GM12878 (cell line): ENCODE measurements around the gene ABHD2. TPM values are rescaled to one million over a fixed set of nuclear protein-coding genes. Genes with fewer than 3 reads are reported as not detected.

ENCODE experiments used
- ATAC-seq: fragments of 200-7000 bp; cut with Tn5 transposase; 3 replicates; pipeline ENCODE4 v1.9.1; 2020; ENCODE audit warnings: mild to moderate bottlenecking, moderate library complexity
- BruUV-seq: library from RNA; stranded (reverse); fragments of 400-500 nt; replicated peaks from 2 replicates; lab custom pipeline; 2021; lab: Mats Ljungman, UMichigan
- CTCF ChIA-PET: fragments of 300-600 bp; sonication (Branson Sonifier 250); formaldehyde crosslinking; extraction: SDS; loops from one replicate; lab custom pipeline; 2021; ENCODE audit warnings: inconsistent platforms; lab: Yijun Ruan, JAX
- POLR2A ChIA-PET: fragments of 350-600 bp; formaldehyde crosslinking; extraction: SDS; loops from one replicate; lab custom pipeline; 2021; ENCODE audit warnings: inconsistent platforms; lab: Charles Lee
- RAD21 ChIA-PET: fragments of 300-600 bp; sonication (Branson Sonifier 250); formaldehyde crosslinking; loops from one replicate; lab custom pipeline; 2023; ENCODE audit warnings: antibody characterized with exemption; ENCODE audit not compliant: unreplicated experiment; lab: Charles Lee
- SMC1A ChIA-PET: fragments of 300-600 bp; sonication (Branson Sonifier 250); formaldehyde crosslinking; loops from one replicate; lab custom pipeline; 2023; ENCODE audit not compliant: unreplicated experiment, uncharacterized antibody; lab: Charles Lee
- DNase-seq: peaks from one replicate; pipeline ENCODE4 v3.0.0-alpha.2; 2011; ENCODE audit warnings: low read depth, low spot score
- FAIRE-seq: peaks from 3 replicates; lab custom pipeline; 2011; peaks lifted over from hg19 to GRCh38; lab: Jason Lieb, UNC
- H2AFZ ChIP-seq: 2 replicates; pipeline ENCODE4 v1.6.0; 2011; ENCODE audit warnings: low read depth, low read length, control low read depth; ENCODE audit not compliant: control insufficient read depth
- H3K27ac ChIP-seq: 2 replicates; pipeline ENCODE4 v1.5.1; 2011; ENCODE audit warnings: control low read depth; ENCODE audit not compliant: control insufficient read depth, insufficient read depth
- H3K27me3 ChIP-seq, 2 experiments: replicated peaks in 1 of 2; 2 replicates each; pipeline versions ENCODE4 v1.6.0 to v1.6.1; 2011; ENCODE audit warnings: low read length in 1 of 2; ENCODE audit not compliant: control insufficient read depth in 2 of 2, insufficient read depth in 2 of 2
- H3K36me3 ChIP-seq, 2 experiments: 2 replicates each; pipeline ENCODE4 v1.5.1; 2011; ENCODE audit warnings: low read length in 1 of 2; ENCODE audit not compliant: control insufficient read depth in 2 of 2, insufficient read depth in 2 of 2
- H3K4me1 ChIP-seq: 2 replicates; pipeline ENCODE4 v1.6.1; 2011; ENCODE audit warnings: mild to moderate bottlenecking, low read length, moderate library complexity, mixed read lengths; ENCODE audit not compliant: control insufficient read depth, insufficient read depth
- H3K4me2 ChIP-seq: 2 replicates; pipeline ENCODE4 v1.6.0; 2011; ENCODE audit warnings: control low read depth; ENCODE audit not compliant: control insufficient read depth, insufficient read depth
- H3K4me3 ChIP-seq: fragments of 200-600 bp; sonication (generic); 2 replicates; pipeline ENCODE4 v1.5.1; 2016
- H3K79me2 ChIP-seq: 2 replicates; pipeline ENCODE4 v1.6.0; 2011; ENCODE audit warnings: low read length; ENCODE audit not compliant: control insufficient read depth, insufficient read depth
- H3K9ac ChIP-seq: 2 replicates; pipeline ENCODE4 v1.8.0; 2011; ENCODE audit warnings: low read length, control low read depth, mixed read lengths; ENCODE audit not compliant: control insufficient read depth, insufficient read depth
- H3K9me3 ChIP-seq: replicated peaks from 3 replicates; pipeline ENCODE4 v1.5.1; 2011; ENCODE audit warnings: mild to moderate bottlenecking, low read length; ENCODE audit not compliant: control insufficient read depth, insufficient read depth
- H4K20me1 ChIP-seq: 2 replicates; pipeline ENCODE4 v1.6.0; 2011; ENCODE audit not compliant: control insufficient read depth, insufficient read depth
- ASH2L ChIP-seq: fragments of 300-600, 200-600 bp; sonication (generic); IDR thresholded peaks from 2 replicates; pipeline ENCODE4 v1.6.1; 2017; ENCODE audit warnings: low read depth, mild to moderate bottlenecking, borderline replicate concordance
- BMI1 ChIP-seq: fragments of 450-650 bp; IDR thresholded peaks from 2 replicates; pipeline ENCODE4 v1.6.1; 2016; ENCODE audit warnings: mild to moderate bottlenecking, moderate library complexity, borderline replicate concordance
- FOXM1 ChIP-seq: IDR thresholded peaks from 2 replicates; pipeline ENCODE4 v1.6.1; 2012; ENCODE audit warnings: low read depth, mild to moderate bottlenecking, inconsistent platforms, low read length, moderate library complexity
- HDGF ChIP-seq: fragments of 450-650 bp; IDR thresholded peaks from 2 replicates; pipeline ENCODE4 v1.6.1; 2016; ENCODE audit warnings: antibody characterized with exemption
- IRF5 ChIP-seq: fragments of 450-650 bp; IDR thresholded peaks from 2 replicates; pipeline ENCODE4 v1.6.1; 2017; ENCODE audit warnings: borderline replicate concordance
- NKRF ChIP-seq: fragments of 450-650 bp; conservative IDR thresholded peaks from 2 replicates; pipeline ENCODE4 v1.6.1; 2017; ENCODE audit warnings: mild to moderate bottlenecking, moderate library complexity
- POU2F2 ChIP-seq: IDR thresholded peaks from 3 replicates; pipeline ENCODE4 v1.6.1; 2011; ENCODE audit warnings: low read depth, mild to moderate bottlenecking, low read length, borderline replicate concordance
- SREBF1 ChIP-seq: IDR thresholded peaks from 2 replicates; pipeline ENCODE4 v1.6.1; 2012; ENCODE audit warnings: mild to moderate bottlenecking, low read length
- TCF12 ChIP-seq: IDR thresholded peaks from 2 replicates; pipeline ENCODE4 v1.6.1; 2011; ENCODE audit warnings: low read depth, mild to moderate bottlenecking, low read length
- TCF7 ChIP-seq: IDR thresholded peaks from 2 replicates; pipeline ENCODE4 v1.6.1; 2014; ENCODE audit warnings: antibody characterized with exemption, borderline replicate concordance
- ZNF24 ChIP-seq: fragments of 450-650 bp; IDR thresholded peaks from 2 replicates; pipeline ENCODE4 v1.6.1; 2017; ENCODE audit warnings: antibody characterized with exemption, mild to moderate bottlenecking
- WGBS: methylation state at CpG from one replicate; pipeline ENCODE4 v1.1.6; 2016; ENCODE audit warnings: low lambda C conversion rate; ENCODE audit not compliant: insufficient replicate concordance, insufficient coverage; ENCODE audit errors: missing lambda C conversion rate; 5-methylcytosine and 5-hydroxymethylcytosine counted together
- in situ Hi-C: fragments of 300-500 bp; cut with MboI; formaldehyde crosslinking; loops from 9 replicates; pipeline ENCODE4 v1.14.3; 2018; ENCODE audit warnings: mixed read lengths
- intact Hi-C: fragments of 100-400 bp; cut with micrococcal nuclease; formaldehyde crosslinking; loops from one replicate; pipeline ENCODE4 v1.14.2; 2022; ENCODE audit not compliant: unreplicated experiment
- polyA plus RNA-seq, 11 experiments: library from polyadenylated mRNA; depleted of rRNA in 4 of 11; unstranded in 6 of 11; stranded (reverse) in 5 of 11; fragments of >200 nt; fragmentation: Nextera tagmentation in 4 of 11; fragmentation: Illumina TruSeq in 1 of 11; extraction: Ambion mirVana in 4 of 11; extraction: Trizol in 1 of 11; gene quantifications; 1 replicate in 1 of 11; 2 replicates in 10 of 11; pipeline versions ENCODE4 v1.2.1 to v1.2.3, GENCODE V29; 2011 to 2016; ENCODE audit warnings: inconsistent platforms in 2 of 11, missing spikeins in 2 of 11, low read depth in 1 of 11
- total RNA-seq, 4 experiments: library from RNA; depleted of rRNA in 3 of 4; stranded (reverse); fragments of >200 nt in 3 of 4; fragmentation: Illumina TruSeq in 1 of 4; extraction: Trizol in 1 of 4; gene quantifications; 2 replicates each; pipeline versions ENCODE4 v1.2.1 to v1.2.3, GENCODE V29; 2013 to 2021

Gene ABHD2
- total and polyA plus RNA-seq, 10 of the 15 experiments (the other 5 are each of a cell fraction or from before 2014, with no cell fraction given): 1.2 to 33.6 (median 20.4) TPM

- Histone ChIP-seq H3K4me3 (no peak overlapping the region), H4K20me1 (no peaks in the 10 kb centered on the region), H3K9ac (no peak overlapping the region), H3K4me2 (no peak overlapping the region), H3K4me1 (no peaks in the 10 kb centered on the region), H3K27ac (no peak overlapping the region), H2AFZ (no peak overlapping the region), H3K36me3 (no peaks in the 10 kb centered on the region; a peak in 1 of 4 replicates), H3K9me3 (no peaks in the 10 kb centered on the region), H3K27me3 (no peaks in the 10 kb centered on the region), H3K79me2 (peaks cover 34% of the 10 kb centered on the region)
- TF ChIP-seq FOXM1 (no peak), POU2F2 (no peak), BMI1 (no peak), TCF7 (no peak), IRF5 (no peak), SREBF1 (no peak), ASH2L (no peak), HDGF (no peak), ZNF24 (no peak), NKRF (no peak), TCF12 (no peak)
- 90% methylated on average over 7 of the region's 7 CpGs for WGBS
- DNase-seq: no peak
- no peak for FAIRE-seq
- ChIA-PET CTCF (interaction anchor here (1.5 to 9.5 kb wide), 3 partner anchors 11 to 36 kb away, joined by 3 to 147 read pairs (median 61); no protein-coding TSS in a partner anchor), RAD21 (interaction anchor here (1.5 to 7.7 kb wide), 3 partner anchors 19 to 74 kb away, joined by 5 to 77 read pairs (median 72); no protein-coding TSS in a partner anchor), POLR2A (interaction anchor here (1.6 kb wide), 1 partner anchor 15 kb away, joined by 3 read pairs; no protein-coding TSS in a partner anchor), SMC1A (interaction anchor here (0.6 to 9.8 kb wide), 5 partner anchors 7 to 116 kb away, joined by 3 to 123 read pairs (median 109); no protein-coding TSS in a partner anchor)
- in situ Hi-C loops (no loop called here), intact Hi-C loops (no loop called here)
- no peak for ATAC-seq
- BruUV-seq: no TSS peak
Measured at GRCh38 chr15:89093509-89093908, 5.3 kb downstream of the ABHD2 start.
